Heart right ventricle (tissue), 16 donors: ENCODE data around the gene DCBLD2. TPM values are rescaled to one million over a fixed set of nuclear protein-coding genes. Genes with fewer than 3 reads are reported as not detected.

Experiments
- ATAC-seq, 8 donors: fragments of 200-7000 bp; cut with Tn5 transposase; one replicate each; pipeline ENCODE4 v1.9.1; 2020; ENCODE audit warnings: mild to moderate bottlenecking in 8 of 8, moderate library complexity in 8 of 8, moderate number of reproducible peaks in 1 of 8
- DNase-seq, 2 donors: peaks; one replicate each; pipeline ENCODE4 v3.0.0-alpha.2; 2020
- H3K27ac ChIP-seq, 10 donors: fragments of 200-600 bp; sonication (generic) in 2 of 10; one replicate each; pipeline versions ENCODE4 v1.5.0 to v1.8.0; 2020 to 2022; ENCODE audit warnings: mild to moderate bottlenecking in 3 of 10
- H3K27me3 ChIP-seq, 7 donors: fragments of 200-600 bp; one replicate each; pipeline ENCODE4 v1.8.0; 2021 to 2022; ENCODE audit warnings: mild to moderate bottlenecking in 2 of 7
- H3K36me3 ChIP-seq, 9 donors: fragments of 200-600 bp; sonication (generic) in 1 of 9; one replicate each; pipeline versions ENCODE4 v1.5.0 to v1.8.0; 2020 to 2022; ENCODE audit warnings: mild to moderate bottlenecking in 2 of 9
- H3K4me1 ChIP-seq, 9 donors: fragments of 200-600 bp; sonication (generic) in 1 of 9; one replicate each; pipeline versions ENCODE4 v1.5.0 to v1.8.0; 2020 to 2022; ENCODE audit warnings: mild to moderate bottlenecking in 4 of 9
- H3K4me3 ChIP-seq, 10 donors: fragments of 200-600 bp; sonication (generic) in 2 of 10; one replicate each; pipeline versions ENCODE4 v1.5.0 to v1.8.0; 2020 to 2022; ENCODE audit warnings: mild to moderate bottlenecking in 7 of 10, moderate library complexity in 2 of 10
- H3K9me3 ChIP-seq, 11 donors: fragments of 200-600 bp in 10 of 11; sonication (generic) in 2 of 11; one replicate each; pipeline versions ENCODE4 v1.5.0 to v1.8.0; 2013 to 2022; ENCODE audit warnings: mild to moderate bottlenecking in 2 of 11, control low read depth in 1 of 11, moderate library complexity in 1 of 11
- WGBS, 2 donors: extraction: QIAGEN DNeasy Blood & Tissue Kit; methylation state at CpG; one replicate each; pipeline ENCODE4 v1.1.7; 2013; ENCODE audit warnings: inconsistent platforms in 1 of 2; 5-methylcytosine and 5-hydroxymethylcytosine counted together
- intact Hi-C, 10 donors: fragments of 100-400 bp; cut with DNase I; formaldehyde crosslinking; loops; one replicate each; pipeline versions ENCODE4 v1.11.1 to v1.14.2; 2022
- polyA plus RNA-seq, 2 donors: library from polyadenylated mRNA; stranded (reverse); fragments of 200-250 nt; gene quantifications; one replicate each; pipeline ENCODE4 v1.2.3, GENCODE V29; 2013
- total RNA-seq, 10 donors: library from RNA; stranded (reverse); fragmentation: NEBNext Ultra II Directional in 3 of 10; extraction: Animal tissue kit (Norgen Biotek cat#: 25700) in 3 of 10; gene quantifications; one replicate each; pipeline versions ENCODE4 v1.2.1 to v1.2.4, GENCODE V29; 2021 to 2023
- TF ChIP-seq, protein P1 (sequence below), 9 donors: fragments of 200-600 bp; sonication (generic) in 2 of 9; IDR thresholded peaks; one replicate each; pipeline versions ENCODE4 v1.5.0 to v1.8.0; 2021 to 2022; ENCODE audit warnings: antibody characterized with exemption in 9 of 9, mild to moderate bottlenecking in 5 of 9, moderate library complexity in 1 of 9
- donor health status: Arrhythmogenic right ventricular cardiomyopathy.
- donor health status: ischemic (EF 13 %, LVEDD 7.1; RV severe dilation, severe dysfunction).
- donor health status: healthy with polysubstance abuse.
- donor health status: DM: no; HTN: yes; CAD: no.
- donor health status: DM: no; HTN: no; CAD: no.
- donor health status: ischemic (EF 25% LVEDD 6.9; RV normal size, moderate dysfunction).
- donor health status: ischemic (EF 25% LVEDD 5.7; RV mildly dilated, moderate dysfunction).
- donor health status: healthy.
- donor health status: DM: yes; HTN: yes; CAD: no.
- donor health status: Ischemic cardiomyopathy.
- donor health status: ischemic (EF 35%, LVEDD 5.7; RV mildly dilated, moderate dysfunction).
- donor health status: nonischemic (EF 11% LVEDD 7.7; RV severe dilation, severe dysfunction).
- donor health status: DM: yes; HTN: yes; CAD: no.
- donor health status: PGD.
- donor health status: ischemic (EF 29% LVEDD 5.4; RV normal size, mild dysfunction).
- donor health status: nonischemic (EF 23%, LVEDD 6.1; RV moderate dilation, normal function).

DCBLD2 gene
- total and polyA plus RNA-seq, 12 donors: 11.9 to 97.4 (median 40.5) TPM

DNA sequence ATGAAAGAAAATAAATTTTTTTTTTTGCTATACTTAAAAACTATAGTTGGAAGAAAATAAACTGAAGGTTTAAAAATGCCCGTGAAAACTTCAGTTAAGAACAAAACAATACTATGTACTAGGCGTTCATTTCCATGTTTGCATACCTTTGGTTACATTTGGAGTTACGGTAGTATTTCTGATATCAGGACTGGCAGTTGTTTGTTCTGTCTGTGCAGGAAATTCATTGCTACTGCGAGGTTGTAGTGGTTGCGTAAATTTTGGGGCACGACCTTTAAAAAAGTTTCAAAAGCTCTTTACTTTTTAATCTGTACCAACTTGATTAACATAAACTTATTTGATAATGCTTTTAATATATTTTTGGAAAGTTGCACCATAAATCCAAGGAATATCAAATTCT, 90.4 kb downstream of the DCBLD2 start:
- DNase-seq (no peak), ATAC-seq (no peak)
- no peak overlapping the region for H3K4me3 ChIP-seq
- intact Hi-C loops: loop anchor here in 6 of 10 donors (2.0 to 10.0 kb wide), 5 partner anchors 208 to 764 kb away; no protein-coding TSS in a partner anchor
- peaks cover 0 to 89% (median 13%) of the 10 kb centered on the region in 9 donors for H3K36me3 ChIP-seq
- no peaks in the 10 kb centered on the region for H3K27me3 ChIP-seq
- peaks cover 0 to 26% (median 14%) of the 10 kb centered on the region in 9 donors for H3K4me1 ChIP-seq
- no peaks in the 10 kb centered on the region for H3K9me3 ChIP-seq
- WGBS, 2 donors: 83 to 87% methylated on average over 6 of the region's 6 CpGs
- TF ChIP-seq, protein P1, sequence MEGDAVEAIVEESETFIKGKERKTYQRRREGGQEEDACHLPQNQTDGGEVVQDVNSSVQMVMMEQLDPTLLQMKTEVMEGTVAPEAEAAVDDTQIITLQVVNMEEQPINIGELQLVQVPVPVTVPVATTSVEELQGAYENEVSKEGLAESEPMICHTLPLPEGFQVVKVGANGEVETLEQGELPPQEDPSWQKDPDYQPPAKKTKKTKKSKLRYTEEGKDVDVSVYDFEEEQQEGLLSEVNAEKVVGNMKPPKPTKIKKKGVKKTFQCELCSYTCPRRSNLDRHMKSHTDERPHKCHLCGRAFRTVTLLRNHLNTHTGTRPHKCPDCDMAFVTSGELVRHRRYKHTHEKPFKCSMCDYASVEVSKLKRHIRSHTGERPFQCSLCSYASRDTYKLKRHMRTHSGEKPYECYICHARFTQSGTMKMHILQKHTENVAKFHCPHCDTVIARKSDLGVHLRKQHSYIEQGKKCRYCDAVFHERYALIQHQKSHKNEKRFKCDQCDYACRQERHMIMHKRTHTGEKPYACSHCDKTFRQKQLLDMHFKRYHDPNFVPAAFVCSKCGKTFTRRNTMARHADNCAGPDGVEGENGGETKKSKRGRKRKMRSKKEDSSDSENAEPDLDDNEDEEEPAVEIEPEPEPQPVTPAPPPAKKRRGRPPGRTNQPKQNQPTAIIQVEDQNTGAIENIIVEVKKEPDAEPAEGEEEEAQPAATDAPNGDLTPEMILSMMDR (IDR thresholded peaks at IDR 0.05): no peak
- H3K27ac ChIP-seq: peak overlapping the region in 1 of 10 donors; percentile 77

DNA sequence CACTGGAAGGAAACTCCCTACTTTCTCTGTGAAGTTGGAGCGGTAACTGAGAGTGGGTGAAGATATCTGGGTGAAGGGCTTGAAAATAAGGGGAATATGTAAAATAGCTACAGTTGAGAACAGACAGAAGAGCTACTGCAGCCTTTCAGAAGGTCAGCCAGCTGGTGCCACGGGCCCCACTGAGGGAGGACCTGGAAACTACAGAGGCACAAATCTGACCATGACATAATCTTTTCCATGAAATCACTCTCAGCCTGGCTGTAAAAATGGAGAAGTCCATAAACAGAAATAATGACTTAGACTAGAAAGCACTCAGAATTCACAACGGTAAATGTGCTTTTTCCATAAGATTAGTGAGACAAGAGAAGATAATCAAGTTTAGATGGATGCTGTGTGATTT, 91.9 kb downstream of the DCBLD2 start:
- TF ChIP-seq, protein P1 (IDR thresholded peaks at IDR 0.05): no peak
- Histone ChIP-seq H3K9me3 (no peaks in the 10 kb centered on the region), H3K27me3 (no peaks in the 10 kb centered on the region), H3K36me3 (peaks cover 0 to 89% (median 17%) of the 10 kb centered on the region in 9 donors), H3K27ac (peak overlapping the region in 6 of 10 donors; percentile 28 to 77 (median 65)), H3K4me1 (peaks cover 0 to 26% (median 14%) of the 10 kb centered on the region in 9 donors), H3K4me3 (no peak overlapping the region)
- WGBS, 2 donors: 35 to 44% methylated on average over 3 of the region's 3 CpGs
- ATAC-seq (peak in 7 of 8 donors; percentile 61 to 90 (median 86)), DNase-seq (peak; percentile 24 to 29)
- intact Hi-C loops: no loop called here

DNA sequence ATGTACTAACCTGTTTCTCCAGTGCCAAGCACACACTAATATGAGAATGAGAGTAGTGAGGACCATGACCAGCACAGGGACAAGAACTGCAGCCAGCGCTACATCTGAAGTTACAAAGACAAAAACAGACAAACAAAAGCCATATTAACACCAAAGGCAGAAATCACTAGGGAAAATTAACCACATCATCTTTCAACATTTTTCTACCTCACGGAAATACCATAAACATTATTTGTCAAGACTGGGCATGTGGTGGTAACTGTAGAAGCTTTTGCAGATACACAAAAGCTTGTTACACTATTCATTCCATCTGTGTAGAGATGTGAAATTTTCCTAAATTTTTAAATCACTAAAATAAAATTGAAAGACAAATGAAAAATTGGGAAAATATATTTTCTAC, 93.4 kb downstream of the DCBLD2 start:
- H3K36me3 ChIP-seq: peaks cover 0 to 78% (median 17%) of the 10 kb centered on the region in 9 donors
- H3K9me3 ChIP-seq: no peaks in the 10 kb centered on the region
- ATAC-seq (no peak), DNase-seq (no peak)
- WGBS, 2 donors: 98 to 99% methylated on average over 2 of the region's 2 CpGs
- H3K27me3 ChIP-seq: no peaks in the 10 kb centered on the region
- H3K27ac ChIP-seq: no peak overlapping the region
- TF ChIP-seq, protein P1 (IDR thresholded peaks at IDR 0.05): no peak
- intact Hi-C loops: no loop called here
- H3K4me1 ChIP-seq: peaks cover 0 to 26% (median 14%) of the 10 kb centered on the region in 9 donors
- H3K4me3 ChIP-seq: no peak overlapping the region

DNA sequence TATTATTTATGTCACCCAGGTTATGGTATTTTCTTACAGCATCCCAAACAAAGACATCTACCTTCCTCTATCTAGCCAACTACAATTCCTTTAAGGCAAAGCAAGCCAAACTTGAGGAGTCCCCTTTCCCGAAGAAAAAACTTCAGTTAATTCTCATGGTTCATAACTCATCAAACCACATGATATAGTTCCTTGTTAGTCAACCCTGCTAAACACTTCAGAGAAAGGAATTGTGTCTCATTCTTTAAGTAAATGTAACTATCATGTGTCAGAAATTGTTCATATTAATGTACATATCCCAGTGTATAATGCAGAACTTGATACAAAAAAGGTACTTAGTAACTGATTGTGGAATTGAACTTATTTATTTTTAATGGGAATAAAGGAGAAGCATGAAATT, 93.9 kb downstream of the DCBLD2 start:
- H3K27me3 ChIP-seq: no peaks in the 10 kb centered on the region
- ATAC-seq (no peak), DNase-seq (no peak)
- H3K4me1 ChIP-seq: peaks cover 0 to 26% (median 14%) of the 10 kb centered on the region in 9 donors
- no peak overlapping the region for H3K27ac ChIP-seq
- no peak overlapping the region for H3K4me3 ChIP-seq
- intact Hi-C loops: no loop called here
- H3K36me3 ChIP-seq: peaks cover 0 to 75% (median 17%) of the 10 kb centered on the region in 9 donors
- no peaks in the 10 kb centered on the region for H3K9me3 ChIP-seq
- 90 to 92% methylated on average over 1 of the region's 1 CpG for WGBS, 2 donors
- TF ChIP-seq, protein P1 (IDR thresholded peaks at IDR 0.05): no peak
